ENCODE data around the gene LSMEM2.

Gene LSMEM2

DNA sequence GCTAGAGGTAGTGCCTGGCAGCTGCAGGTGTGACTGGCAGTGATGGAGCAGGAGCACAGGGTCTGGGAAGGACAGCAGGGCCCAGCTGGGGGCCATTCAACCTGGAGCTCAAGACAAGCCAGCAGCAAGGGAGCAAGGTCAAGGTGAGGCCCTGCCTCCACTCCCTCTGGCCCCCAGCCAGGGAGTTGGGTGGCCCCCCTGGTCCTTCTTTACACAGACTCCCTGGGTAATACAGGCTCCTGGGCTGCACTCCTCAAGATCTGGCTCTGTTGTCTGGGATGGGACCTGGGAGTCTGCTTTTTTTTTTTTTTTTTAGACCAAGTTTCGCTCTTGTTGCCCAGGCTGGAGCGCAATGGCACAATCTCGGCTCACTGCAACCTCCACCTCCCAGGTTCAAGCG, 28.4 kb upstream of the LSMEM2 start:
- peak overlapping the region; percentile 100 for H3K27ac ChIP-seq
- CTCF ChIA-PET, result interaction anchor here (0.7 kb wide), 1 partner anchor 10 kb away, joined by 3 read pairs; no protein-coding TSS in a partner anchor
- POLR2A ChIA-PET (ENCODE audit: low non-redundant PET), result no interaction called here
- TF ChIP-seq, protein P1, sequence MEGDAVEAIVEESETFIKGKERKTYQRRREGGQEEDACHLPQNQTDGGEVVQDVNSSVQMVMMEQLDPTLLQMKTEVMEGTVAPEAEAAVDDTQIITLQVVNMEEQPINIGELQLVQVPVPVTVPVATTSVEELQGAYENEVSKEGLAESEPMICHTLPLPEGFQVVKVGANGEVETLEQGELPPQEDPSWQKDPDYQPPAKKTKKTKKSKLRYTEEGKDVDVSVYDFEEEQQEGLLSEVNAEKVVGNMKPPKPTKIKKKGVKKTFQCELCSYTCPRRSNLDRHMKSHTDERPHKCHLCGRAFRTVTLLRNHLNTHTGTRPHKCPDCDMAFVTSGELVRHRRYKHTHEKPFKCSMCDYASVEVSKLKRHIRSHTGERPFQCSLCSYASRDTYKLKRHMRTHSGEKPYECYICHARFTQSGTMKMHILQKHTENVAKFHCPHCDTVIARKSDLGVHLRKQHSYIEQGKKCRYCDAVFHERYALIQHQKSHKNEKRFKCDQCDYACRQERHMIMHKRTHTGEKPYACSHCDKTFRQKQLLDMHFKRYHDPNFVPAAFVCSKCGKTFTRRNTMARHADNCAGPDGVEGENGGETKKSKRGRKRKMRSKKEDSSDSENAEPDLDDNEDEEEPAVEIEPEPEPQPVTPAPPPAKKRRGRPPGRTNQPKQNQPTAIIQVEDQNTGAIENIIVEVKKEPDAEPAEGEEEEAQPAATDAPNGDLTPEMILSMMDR (conservative IDR thresholded peaks at IDR 0.05; ENCODE audit: low read depth), result no peak
- DNase-seq (ENCODE audit: low spot score), result no peak

DNA sequence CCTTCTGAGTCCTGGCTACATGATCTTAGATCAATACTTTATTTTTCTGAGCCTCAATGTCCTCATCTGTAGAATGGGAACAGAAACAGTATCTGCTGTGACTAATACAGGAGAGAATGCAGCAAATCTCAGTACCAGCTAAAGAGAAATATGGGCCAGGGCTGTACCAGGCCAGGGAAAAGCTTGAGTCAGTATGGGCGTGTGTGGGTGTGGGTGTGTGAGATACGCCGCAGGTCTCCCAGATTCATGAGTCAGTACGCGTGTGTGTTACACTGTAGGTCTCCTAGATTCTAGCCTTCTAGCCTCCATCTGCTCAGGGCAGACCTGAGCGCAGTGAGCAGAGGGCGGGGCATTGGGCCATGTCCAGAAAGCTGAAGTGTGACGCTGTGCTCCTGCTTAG, 27.7 kb upstream of the LSMEM2 start:
- DNase-seq (ENCODE audit: low spot score), result peak; percentile 78
- TF ChIP-seq, protein P1 (conservative IDR thresholded peaks at IDR 0.05; ENCODE audit: low read depth), result no peak
- ChIA-PET POLR2A (ENCODE audit: low non-redundant PET) (interaction anchor here (0.6 to 0.9 kb wide), 2 partner anchors 16 to 77 kb away, joined by 3 to 4 read pairs; partner anchors contain the start of genes GNAI2 and TUSC2), CTCF (interaction anchor here (0.5 to 0.6 kb wide), 2 partner anchors 9 to 26 kb away, joined by 3 read pairs; no protein-coding TSS in a partner anchor)
- peak overlapping the region; percentile 100 for H3K27ac ChIP-seq

DNA sequence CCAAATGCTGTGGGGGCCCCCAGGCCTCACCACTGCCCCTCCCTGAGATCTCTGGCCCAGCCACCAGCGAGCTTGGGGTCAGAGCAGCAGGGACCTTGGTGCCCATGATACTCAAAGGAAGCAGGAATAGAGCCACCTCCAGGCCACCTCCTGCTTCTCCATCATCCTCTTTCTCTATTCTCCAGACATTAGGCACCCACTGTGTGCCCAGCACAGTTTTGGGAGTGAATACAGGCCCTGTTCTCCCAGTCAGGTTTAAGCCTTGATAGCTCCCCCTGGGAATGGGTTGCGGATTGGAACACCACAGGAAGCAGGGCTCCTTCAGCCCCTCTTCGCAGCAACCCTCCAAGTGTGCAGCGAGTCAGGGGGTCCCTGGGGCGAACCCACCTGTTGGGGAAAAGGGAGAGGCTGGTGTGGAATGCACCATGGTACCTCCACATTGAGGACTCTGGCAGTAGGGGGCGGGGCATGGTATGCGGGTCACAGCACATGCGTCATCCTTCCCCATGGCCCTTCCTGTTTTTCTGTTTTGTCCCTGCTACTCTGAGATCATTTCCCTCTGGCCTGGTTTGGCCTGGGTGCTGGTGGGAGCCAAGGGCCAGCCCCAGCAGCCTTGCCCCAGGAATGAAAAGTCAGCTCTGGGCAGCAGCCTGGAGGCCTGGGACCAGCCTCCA, 24.2 kb upstream of the LSMEM2 start:
- ChIA-PET CTCF (interaction anchor here (1.9 kb wide), 1 partner anchor 8 kb away, joined by 6 read pairs; no protein-coding TSS in a partner anchor), POLR2A (ENCODE audit: low non-redundant PET) (no interaction called here)
- TF ChIP-seq, protein P1 (conservative IDR thresholded peaks at IDR 0.05; ENCODE audit: low read depth), result no peak
- H3K27ac ChIP-seq, result peak overlapping the region; percentile 100
- DNase-seq (ENCODE audit: low spot score), result peak; percentile 59

DNA sequence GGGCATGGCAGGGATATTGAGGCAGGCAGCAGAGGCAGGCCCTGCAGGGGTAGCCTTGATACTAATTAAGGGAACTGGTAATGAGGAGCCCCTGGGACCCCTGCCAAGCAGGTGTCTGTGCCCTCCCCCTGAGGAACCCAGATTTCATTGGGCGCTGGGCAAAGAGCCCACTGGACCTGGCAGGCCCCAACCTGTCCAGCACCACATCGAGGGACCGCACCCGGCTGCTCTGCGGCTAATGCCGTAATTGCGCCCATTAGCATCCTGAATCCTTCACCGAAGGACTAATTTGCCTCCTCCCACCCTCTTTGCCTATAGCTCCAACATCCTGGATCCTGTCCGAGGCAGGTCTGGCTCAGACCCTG, 23.7 kb upstream of the LSMEM2 start:
- TF ChIP-seq, protein P1 (conservative IDR thresholded peaks at IDR 0.05; ENCODE audit: low read depth), result no peak
- CTCF ChIA-PET, result interaction anchor here (0.5 to 1.9 kb wide), 3 partner anchors 9 to 81 kb away, joined by 4 to 6 read pairs (median 4); no protein-coding TSS in a partner anchor

DNA sequence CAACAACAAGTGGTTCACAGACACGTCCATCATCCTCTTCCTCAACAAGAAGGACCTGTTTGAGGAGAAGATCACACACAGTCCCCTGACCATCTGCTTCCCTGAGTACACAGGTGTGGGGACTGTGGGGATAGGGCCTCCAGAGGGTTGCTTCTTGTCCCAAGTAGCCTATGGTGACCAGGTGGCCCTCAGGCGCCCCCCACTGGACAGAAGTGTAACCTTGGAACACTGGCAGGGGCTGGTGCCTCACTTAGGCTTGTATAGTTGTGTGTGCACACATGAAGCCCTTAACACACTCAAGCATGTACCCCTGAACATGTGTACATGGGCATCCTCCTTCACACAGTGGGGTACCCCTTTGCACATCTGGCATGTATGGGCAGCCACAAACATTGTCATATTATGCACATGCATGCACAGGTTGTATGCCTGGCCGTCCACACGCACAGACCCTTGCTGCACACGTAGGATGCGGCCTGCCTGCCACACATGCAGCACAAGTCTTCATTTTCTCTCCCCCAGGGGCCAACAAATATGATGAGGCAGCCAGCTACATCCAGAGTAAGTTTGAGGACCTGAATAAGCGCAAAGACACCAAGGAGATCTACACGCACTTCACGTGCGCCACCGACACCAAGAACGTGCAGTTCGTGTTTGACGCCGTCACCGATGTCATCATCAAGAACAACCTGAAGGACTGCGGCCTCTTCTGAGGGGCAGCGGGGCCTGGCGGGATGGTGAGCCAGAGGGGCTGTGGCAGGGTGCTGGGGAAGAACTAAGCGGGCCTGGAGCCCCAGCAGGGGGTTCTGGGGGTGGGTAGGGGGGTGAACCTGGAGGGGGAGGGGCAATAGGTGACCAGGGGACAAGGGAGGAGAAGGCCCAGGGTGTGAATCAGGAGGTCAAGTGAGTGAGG, 21.7 kb upstream of the LSMEM2 start:
- TF ChIP-seq, protein P1 (conservative IDR thresholded peaks at IDR 0.05; ENCODE audit: low read depth), result peak; percentile 53
- DNase-seq (ENCODE audit: low spot score), result no peak
- ChIA-PET CTCF (interaction anchor here (0.7 to 1.9 kb wide), 2 partner anchors 9 to 11 kb away, joined by 3 to 6 read pairs; no protein-coding TSS in a partner anchor), POLR2A (ENCODE audit: low non-redundant PET) (no interaction called here)
- peak overlapping the region; percentile 100 for H3K27ac ChIP-seq

More for the DNA sequence above, 23.7 kb upstream of the LSMEM2 start:
- POLR2A ChIA-PET (ENCODE audit: low non-redundant PET), result no interaction called here
- peak overlapping the region; percentile 100 for H3K27ac ChIP-seq
- DNase-seq (ENCODE audit: low spot score), result no peak

DNA sequence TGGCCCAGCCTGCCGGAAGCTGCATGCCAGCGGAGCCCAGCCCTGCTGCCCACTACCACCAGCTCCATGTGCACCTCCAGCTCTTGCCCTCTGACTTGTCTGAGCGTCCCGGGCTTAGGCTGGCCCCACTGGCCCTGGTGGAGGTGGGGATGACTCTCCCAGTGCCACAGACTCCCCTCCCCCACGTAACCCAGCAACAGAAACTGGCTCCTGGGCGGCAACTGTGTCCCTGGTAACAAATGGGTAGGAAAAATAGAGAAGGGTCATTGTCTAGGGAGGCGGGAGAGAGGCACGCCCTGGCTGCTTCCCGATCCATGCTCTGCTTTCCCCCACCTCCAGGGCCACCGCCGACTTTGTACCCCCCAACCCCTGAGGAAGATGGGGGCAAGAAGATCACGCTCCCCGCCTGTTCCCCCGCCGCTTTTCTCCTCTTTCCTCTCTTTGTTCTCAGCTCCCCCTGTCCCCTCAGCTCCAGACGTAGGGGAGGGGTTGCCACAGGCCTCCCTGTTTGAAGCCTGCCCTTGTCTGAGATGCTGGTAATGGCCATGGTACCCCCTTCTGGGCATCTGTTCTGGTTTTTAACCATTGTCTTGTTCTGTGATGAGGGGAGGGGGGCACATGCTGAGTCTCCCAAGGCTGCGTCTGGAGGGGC, 20.7 kb upstream of the LSMEM2 start:
- TF ChIP-seq, protein P1 (conservative IDR thresholded peaks at IDR 0.05; ENCODE audit: low read depth), result no peak
- H3K27ac ChIP-seq, result peak overlapping the region; percentile 100
- DNase-seq (ENCODE audit: low spot score), result no peak
- ChIA-PET CTCF (no interaction called here), POLR2A (ENCODE audit: low non-redundant PET) (interaction anchor here (0.6 kb wide), 1 partner anchor 33 kb away, joined by 5 read pairs; no protein-coding TSS in a partner anchor)
